Stimulated activated CD4-positive, alpha-beta T cell treated with anti-CD3 and anti-CD28 coated beads, Interleukin-12 subunit alpha, Interleukin-12 subunit beta, amount 100 ng/mL, for 4 hours (primary cell): ENCODE results near the gene PACC1.
"Not testable (repeated sequence)": the region's sequence is repeated elsewhere in the genome, so short reads cannot be mapped to it uniquely, and the experiment has no call there.

Experiments
- DNase-seq: peaks from one replicate; pipeline ENCODE4 v3.0.0-alpha.2; 2020

Gene PACC1

DNA sequence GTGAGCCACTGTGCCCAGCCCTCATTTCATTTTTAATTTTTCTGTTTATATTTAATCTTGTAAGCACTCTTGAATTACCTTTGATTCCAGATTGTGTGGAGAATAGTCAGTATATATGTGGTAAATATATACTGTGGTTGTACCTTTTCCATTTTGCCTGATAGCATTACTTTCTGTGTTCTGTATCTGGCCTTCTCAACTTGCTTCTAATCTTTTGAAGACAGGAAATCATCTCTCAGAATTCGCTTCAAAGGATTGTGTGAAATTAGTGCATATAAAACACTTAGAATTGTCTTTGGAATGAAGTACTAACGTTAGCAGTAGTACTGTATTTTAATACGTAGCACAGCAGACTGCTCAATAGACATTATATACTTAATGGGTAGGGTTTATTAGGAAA lies 91.6 kb downstream of the PACC1 start:
- no peak for DNase-seq

DNA sequence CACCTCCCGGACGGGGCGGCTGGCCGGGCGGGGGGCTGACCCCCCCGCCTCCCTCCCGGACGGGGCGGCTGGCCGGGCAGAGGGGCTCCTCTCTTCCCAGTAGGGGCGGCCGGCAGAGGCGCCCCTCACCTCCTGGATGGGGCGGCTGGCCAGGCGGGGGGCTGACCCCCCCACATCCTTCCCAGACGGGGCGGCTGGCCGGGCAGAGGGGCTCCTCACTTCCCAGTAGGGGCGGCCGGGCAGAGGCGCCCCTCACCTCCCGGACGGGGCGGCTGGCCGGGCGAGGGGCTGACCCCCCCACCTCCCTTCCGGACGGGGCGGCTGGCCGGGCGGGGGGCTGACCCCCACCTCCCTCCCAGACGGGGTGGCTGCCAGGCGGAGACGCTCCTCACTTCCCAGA lies 93.7 kb downstream of the PACC1 start:
- not testable (repeated sequence) for DNase-seq

DNA sequence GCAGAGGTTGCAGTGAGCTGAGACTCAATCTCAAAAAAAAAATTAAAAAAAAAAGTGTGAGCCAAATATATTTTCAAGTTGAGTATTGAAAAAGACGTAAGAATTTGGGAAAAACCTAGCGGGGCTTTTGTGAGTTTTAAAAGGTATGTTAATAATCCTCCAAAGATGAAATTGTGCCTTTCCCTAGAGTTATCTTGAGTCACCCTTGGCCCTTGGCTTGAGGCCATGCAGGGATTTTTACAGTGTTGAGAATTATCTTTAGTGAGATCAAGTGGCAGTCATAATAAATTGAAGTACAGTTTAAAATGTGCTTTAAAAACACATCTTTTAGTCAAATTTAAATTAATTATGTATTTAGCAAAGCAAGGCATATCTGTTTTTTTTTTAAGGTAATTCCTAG lies 96.8 kb downstream of the PACC1 start:
- DNase-seq: no peak

DNA sequence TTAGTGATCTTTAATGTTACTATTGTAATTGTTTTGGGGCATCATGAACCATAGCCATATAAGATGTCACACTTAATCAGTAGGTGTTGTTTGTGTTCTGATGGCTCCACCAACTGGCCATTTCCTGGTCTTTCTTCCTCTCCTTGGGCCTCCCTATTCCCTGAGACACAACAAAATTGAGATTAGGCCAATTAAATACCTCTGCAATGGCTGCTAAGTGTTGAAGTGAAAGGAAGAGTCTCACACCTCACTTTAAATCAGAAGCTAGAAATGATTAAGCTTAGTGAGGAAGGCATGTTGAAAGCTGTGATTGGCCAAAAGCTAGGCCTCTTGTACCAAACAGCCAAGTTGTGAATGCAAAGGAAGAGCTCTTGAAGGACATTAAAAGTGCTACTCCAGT lies 98.8 kb downstream of the PACC1 start:
- no peak for DNase-seq

DNA sequence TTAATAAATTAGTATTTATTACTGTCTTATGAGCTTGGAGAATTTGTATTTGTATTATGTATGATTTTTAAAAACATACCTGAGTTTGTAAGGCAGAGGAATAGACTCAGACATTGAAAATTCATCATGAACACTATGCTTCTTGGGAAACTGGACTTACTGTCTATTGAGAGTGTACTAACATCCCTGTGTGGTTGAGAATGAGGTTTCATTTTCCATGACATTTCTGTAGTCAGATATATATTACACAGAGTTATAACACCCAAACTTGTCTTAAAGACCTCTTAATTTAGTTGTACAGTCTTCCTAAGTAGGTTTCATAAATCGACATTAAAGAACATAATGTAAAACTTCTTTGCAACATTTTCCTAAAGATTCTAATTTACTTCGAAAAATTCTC lies 99.5 kb downstream of the PACC1 start:
- DNase-seq: no peak
